H1 (cell line): ENCODE data around the gene ZNF281.

Source experiments
- ASH2L ChIP-seq: fragments of 200-600, 300-600 bp; sonication (generic); IDR thresholded peaks from one replicate; pipeline ENCODE4 v1.7.1; 2017; ENCODE audit warnings: low read length
- ATF3 ChIP-seq: IDR thresholded peaks from 2 replicates; pipeline ENCODE4 v1.6.1; 2011; ENCODE audit warnings: low read depth, mild to moderate bottlenecking, low read length; ENCODE audit not compliant: insufficient read depth
- CHD2 ChIP-seq: IDR thresholded peaks from 2 replicates; pipeline ENCODE4 v1.6.1; 2012; ENCODE audit warnings: low read length, improper control_type of control experiment
- CREB1 ChIP-seq: IDR thresholded peaks from 2 replicates; pipeline ENCODE4 v1.6.1; 2012; ENCODE audit warnings: inconsistent platforms
- CTCF ChIP-seq, 3 experiments: IDR thresholded peaks; 1 replicate in 2 of 3; 2 replicates in 1 of 3; pipeline versions ENCODE4 v1.5.1 to v1.6.1; 2011; ENCODE audit warnings: low read length in 3 of 3, mild to moderate bottlenecking in 3 of 3, inconsistent platforms in 2 of 3, low read depth in 1 of 3, moderate library complexity in 1 of 3; ENCODE audit not compliant: insufficient read depth in 1 of 3; ENCODE audit errors: control extremely low read depth in 1 of 3
- JUND ChIP-seq: IDR thresholded peaks from 2 replicates; pipeline ENCODE4 v1.6.1; 2011; ENCODE audit warnings: mild to moderate bottlenecking, improper control_type of control experiment, low read length
- KDM1A ChIP-seq: fragments of 200-600, 300-600 bp; sonication (generic); IDR thresholded peaks from 2 replicates; pipeline ENCODE4 v1.7.1; 2016; ENCODE audit warnings: mild to moderate bottlenecking, low read length, borderline replicate concordance
- MAFK ChIP-seq: IDR thresholded peaks from 2 replicates; pipeline ENCODE4 v1.6.1; 2012; ENCODE audit warnings: low read depth, mild to moderate bottlenecking, improper control_type of control experiment, low read length
- POLR2A ChIP-seq, 2 experiments: IDR thresholded peaks; 1 replicate in 1 of 2; 2 replicates in 1 of 2; pipeline ENCODE4 v1.6.1; 2011; ENCODE audit warnings: low read depth in 2 of 2, low read length in 2 of 2, mild to moderate bottlenecking in 2 of 2; ENCODE audit errors: control extremely low read depth in 1 of 2
- POLR2AphosphoS5 ChIP-seq: IDR thresholded peaks from 2 replicates; pipeline ENCODE4 v1.6.1; 2011; ENCODE audit warnings: low read depth, low read length
- TAF1 ChIP-seq: IDR thresholded peaks from 2 replicates; pipeline ENCODE4 v1.6.1; 2011; ENCODE audit warnings: mild to moderate bottlenecking, low read depth, low read length
- TCF12 ChIP-seq: IDR thresholded peaks from 2 replicates; pipeline ENCODE4 v1.6.1; 2011; ENCODE audit warnings: low read depth, mild to moderate bottlenecking, low read length

GRCh38 chr1:200386416-200386815 lies 23.4 kb downstream of the ZNF281 start:
- TF ChIP-seq POLR2AphosphoS5 (no peak), CTCF (IDR thresholded peaks at IDR 0.05; ENCODE audit: control extremely low read depth in 1 of 3, insufficient read depth in 1 of 3, low read depth in 1 of 3, low read length in 3 of 3) (no peak), CHD2 (no peak), POLR2A (IDR thresholded peaks at IDR 0.05; ENCODE audit: control extremely low read depth in 1 of 2, low read depth in 2 of 2, low read length in 2 of 2) (no peak), ASH2L (no peak), KDM1A (no peak), CREB1 (no peak), TCF12 (no peak), ATF3 (no peak), MAFK (no peak), TAF1 (no peak), JUND (no peak)
